Aorta (tissue), 5 donors: ENCODE results near the gene TMCO4. TPM values are rescaled to one million over a fixed set of nuclear protein-coding genes. Genes with fewer than 3 reads are reported as not detected.

Source experiments
- ATAC-seq: fragments of 200-7000 bp; cut with Tn5 transposase; one replicate; pipeline ENCODE4 v1.9.1; 2022; ENCODE audit warnings: moderate library complexity; ENCODE audit not compliant: low FRiP score
- DNase-seq, 2 donors: peaks; one replicate each; pipeline ENCODE4 v3.0.0-alpha.2; 2020
- H3K27ac ChIP-seq, 2 donors: one replicate each; pipeline ENCODE4 v1.5.1; 2013; ENCODE audit warnings: low read length in 2 of 2, mild to moderate bottlenecking in 2 of 2, moderate library complexity in 2 of 2, control low read depth in 1 of 2, inconsistent platforms in 1 of 2, low read depth in 1 of 2
- H3K27me3 ChIP-seq, 2 donors: one replicate each; pipeline ENCODE4 v1.6.1; 2013; ENCODE audit warnings: control low read depth in 1 of 2, low read length in 1 of 2, mild to moderate bottlenecking in 1 of 2, moderate library complexity in 1 of 2; ENCODE audit not compliant: insufficient read depth in 2 of 2, control insufficient read depth in 1 of 2
- H3K36me3 ChIP-seq, 2 donors: one replicate each; pipeline ENCODE4 v1.6.1; 2013; ENCODE audit warnings: control low read depth in 1 of 2, low read length in 1 of 2, mild to moderate bottlenecking in 1 of 2; ENCODE audit not compliant: insufficient read depth in 2 of 2, control insufficient read depth in 1 of 2
- H3K4me1 ChIP-seq, 2 donors: one replicate each; pipeline ENCODE4 v1.6.1; 2013; ENCODE audit warnings: low read length in 2 of 2, control low read depth in 1 of 2, mild to moderate bottlenecking in 1 of 2, moderate library complexity in 1 of 2; ENCODE audit not compliant: insufficient read depth in 2 of 2, control insufficient read depth in 1 of 2
- H3K4me3 ChIP-seq, 2 donors: one replicate each; pipeline ENCODE4 v1.5.1; 2013; ENCODE audit warnings: low read length in 2 of 2, control low read depth in 1 of 2, mild to moderate bottlenecking in 1 of 2
- H3K9me3 ChIP-seq: one replicate; pipeline ENCODE4 v1.6.1; 2013; ENCODE audit warnings: mild to moderate bottlenecking, low read length; ENCODE audit not compliant: control insufficient read depth
- WGBS, 2 donors: extraction: QIAGEN DNeasy Blood & Tissue Kit; methylation state at CpG; one replicate each; pipeline ENCODE4 v1.1.7; 2013; 5-methylcytosine and 5-hydroxymethylcytosine counted together
- intact Hi-C, 2 donors: fragments of 100-400 bp; cut with DNase I; formaldehyde crosslinking; loops; one replicate each; pipeline versions ENCODE4 v1.14.2 to v1.15.0; 2022
- polyA plus RNA-seq, 2 donors: library from polyadenylated mRNA; stranded (reverse); fragments of 200-250 nt; gene quantifications; one replicate each; pipeline ENCODE4 v1.2.3, GENCODE V29; 2013
- total RNA-seq, 2 donors: library from RNA; stranded (reverse); fragmentation: NEBNext Ultra II Directional; extraction: Animal tissue kit (Norgen Biotek cat#: 25700); gene quantifications; one replicate each; pipeline ENCODE4 v1.2.1, GENCODE V29; 2021
- donor health status: healthy with polysubstance abuse.
- donor health status: Bipolar disorder and iron deficiency.
- donor health status: DM: no; HTN: no; CAD: no.
- donor health status: DM: no; HTN: no; CAD: no.
- donor health status: DM: yes; HTN: yes; CAD: no.

Gene TMCO4
- total and polyA plus RNA-seq, 4 donors = 18.7 to 37.1 (median 27.9) TPM

DNA sequence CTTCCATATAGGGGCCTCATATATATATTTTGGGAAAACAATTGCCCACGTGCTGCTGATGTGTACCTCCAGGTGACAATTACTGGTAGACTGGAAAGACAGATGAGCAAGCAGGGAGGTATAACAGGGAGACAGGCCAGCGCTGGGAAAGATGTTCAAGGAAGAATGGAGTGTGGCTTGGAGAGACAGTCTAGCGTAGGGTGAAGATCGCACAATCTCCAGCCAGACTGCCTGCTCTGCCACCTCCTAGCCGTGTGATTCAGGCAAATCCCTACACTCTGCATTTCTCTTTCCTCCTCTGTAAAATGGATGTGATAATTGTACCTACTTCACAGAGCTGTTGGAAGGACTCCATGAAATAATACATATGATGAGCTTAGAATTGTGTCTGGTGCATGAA is 66.1 kb downstream of the TMCO4 start:
- no peaks in the 10 kb centered on the region for H3K9me3 ChIP-seq
- intact Hi-C loops = loop anchor here (1.0 to 2.0 kb wide), 2 partner anchors 17 to 21 kb away; no protein-coding TSS in a partner anchor
- H3K27me3 ChIP-seq = no peaks in the 10 kb centered on the region
- WGBS, 2 donors = 92 to 94% methylated on average over 5 of the region's 5 CpGs
- peaks cover 0 to 3% of the 10 kb centered on the region in 2 donors for H3K4me1 ChIP-seq
- DNase-seq (no peak), ATAC-seq (no peak)
- H3K27ac ChIP-seq = no peak overlapping the region
- H3K36me3 ChIP-seq = no peaks in the 10 kb centered on the region
- H3K4me3 ChIP-seq = no peak overlapping the region

DNA sequence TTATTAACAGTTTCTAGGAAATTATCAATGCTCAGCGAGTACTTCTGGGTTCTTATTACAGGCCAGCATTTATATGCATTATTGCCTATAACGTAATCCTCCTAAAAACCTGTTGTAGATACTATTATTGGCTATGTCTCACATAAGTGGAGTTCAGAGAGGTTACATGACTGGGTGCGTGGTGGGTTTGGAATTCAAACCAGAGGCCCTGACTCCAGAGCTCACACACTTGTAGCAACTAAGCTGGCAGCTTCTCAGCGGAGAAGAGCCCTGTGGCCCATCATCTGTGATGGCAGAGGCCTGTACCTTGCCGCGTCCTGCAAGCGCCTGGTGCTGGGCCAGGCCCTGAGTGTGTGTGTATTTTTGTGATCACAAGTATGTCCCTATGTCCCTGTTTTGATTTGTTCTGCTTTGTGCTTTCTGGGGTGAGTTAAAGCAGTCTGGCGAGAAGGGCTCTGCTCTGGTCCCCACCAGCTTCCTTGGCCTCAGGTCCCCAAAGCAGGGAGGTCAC is 68.3 kb downstream of the TMCO4 start:
- peak overlapping the region in 1 of 2 donors; percentile 22 for H3K27ac ChIP-seq
- H3K4me1 ChIP-seq = no peaks in the 10 kb centered on the region
- ATAC-seq = no peak
- H3K27me3 ChIP-seq = no peaks in the 10 kb centered on the region
- DNase-seq = no peak
- intact Hi-C loops = no loop called here
- 84 to 87% methylated on average over 8 of the region's 8 CpGs for WGBS, 2 donors
- H3K36me3 ChIP-seq = no peaks in the 10 kb centered on the region
- H3K9me3 ChIP-seq = no peaks in the 10 kb centered on the region
- no peak overlapping the region for H3K4me3 ChIP-seq

DNA sequence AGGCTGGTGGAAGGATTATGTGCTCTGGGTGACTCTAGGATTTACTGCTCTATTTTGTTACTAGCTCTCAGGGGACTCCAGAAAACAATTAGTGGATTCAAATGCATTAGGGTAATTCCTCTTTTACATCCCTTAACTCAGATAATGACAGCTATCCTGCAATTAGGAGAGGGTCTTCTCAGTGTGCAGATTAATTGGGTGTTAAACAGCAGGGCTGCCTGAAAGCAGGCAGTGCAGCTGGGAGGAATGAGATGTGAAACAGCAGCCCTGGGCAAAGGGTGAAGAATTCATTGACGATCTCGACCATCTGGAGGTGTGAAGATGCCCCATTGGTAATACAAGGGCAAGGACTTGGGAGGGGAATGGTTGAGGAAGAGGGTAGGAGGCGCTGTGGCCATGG is 68.9 kb downstream of the TMCO4 start:
- intact Hi-C loops = no loop called here
- Histone ChIP-seq H3K27me3 (no peaks in the 10 kb centered on the region), H3K9me3 (no peaks in the 10 kb centered on the region), H3K36me3 (no peaks in the 10 kb centered on the region), H3K27ac (no peak overlapping the region), H3K4me1 (no peaks in the 10 kb centered on the region), H3K4me3 (no peak overlapping the region)
- no peak for ATAC-seq
- WGBS, 2 donors = 88% methylated on average over 3 of the region's 3 CpGs
- no peak for DNase-seq

DNA sequence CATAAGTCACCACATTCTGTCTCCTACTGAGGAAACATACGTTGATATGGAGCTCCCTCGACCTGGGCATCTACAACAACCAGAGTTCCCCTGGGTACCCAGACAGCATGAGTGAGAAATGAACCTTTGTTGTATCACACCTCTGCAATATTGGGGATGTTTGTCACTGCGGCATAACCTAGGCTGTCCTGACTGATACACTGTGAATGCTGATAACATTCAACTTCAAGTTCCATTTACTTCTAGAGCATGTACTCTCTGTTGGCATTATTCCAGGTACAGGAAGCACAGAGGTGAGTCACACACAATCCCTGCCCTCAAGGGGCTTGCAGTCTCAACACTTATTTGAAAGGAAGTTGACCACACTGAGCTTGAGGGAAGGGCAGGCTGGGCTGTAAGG is 69.5 kb downstream of the TMCO4 start:
- no peaks in the 10 kb centered on the region for H3K4me1 ChIP-seq
- H3K27me3 ChIP-seq = no peaks in the 10 kb centered on the region
- H3K4me3 ChIP-seq = no peak overlapping the region
- no peaks in the 10 kb centered on the region for H3K36me3 ChIP-seq
- ATAC-seq = no peak
- 98% methylated on average over 3 of the region's 3 CpGs for WGBS, 2 donors
- no peak for DNase-seq
- intact Hi-C loops = no loop called here
- no peak overlapping the region for H3K27ac ChIP-seq
- H3K9me3 ChIP-seq = no peaks in the 10 kb centered on the region

DNA sequence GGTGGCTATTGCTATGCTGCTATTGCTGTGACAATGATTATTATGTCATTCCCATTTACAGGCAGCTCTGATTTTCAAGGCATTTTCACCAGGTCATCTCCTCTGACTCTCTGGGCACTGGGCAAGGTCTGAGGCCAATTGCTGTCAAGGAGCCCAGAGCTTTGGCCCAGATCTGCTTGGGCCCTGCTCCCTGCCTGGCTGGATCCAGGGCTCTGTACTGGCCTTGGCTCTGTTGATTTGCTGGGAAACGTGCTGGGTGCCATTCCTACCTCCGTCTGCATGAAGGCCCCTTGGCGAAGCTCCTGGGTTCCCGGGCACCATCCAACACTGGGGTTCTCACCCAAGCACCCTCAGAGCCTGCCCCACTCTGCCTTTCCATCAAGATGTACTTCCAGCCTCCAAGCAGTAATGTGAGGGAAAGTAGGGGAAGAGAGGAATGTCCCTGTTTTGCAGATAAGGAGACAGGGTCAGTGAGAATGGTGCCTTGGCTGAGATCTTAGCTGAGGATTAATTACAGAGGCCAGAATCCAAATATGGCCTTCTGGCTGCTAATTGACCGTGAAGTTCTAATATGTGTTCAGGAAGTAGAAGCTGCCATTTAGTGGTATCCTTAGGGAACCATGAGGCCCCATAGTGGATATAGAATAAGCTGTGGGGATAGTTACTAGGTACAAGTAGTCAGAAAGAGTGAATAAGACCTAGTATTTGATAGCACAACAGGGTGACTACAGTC is 71.1 kb downstream of the TMCO4 start:
- ATAC-seq (peak; percentile 57), DNase-seq (no peak)
- no peaks in the 10 kb centered on the region for H3K27me3 ChIP-seq
- 5 to 11% methylated on average over 5 of the region's 5 CpGs for WGBS, 2 donors
- intact Hi-C loops = loop anchor here (5.0 kb wide), 2 partner anchors 34 to 39 kb away; no protein-coding TSS in a partner anchor
- no peak overlapping the region for H3K4me3 ChIP-seq
- no peaks in the 10 kb centered on the region for H3K4me1 ChIP-seq
- H3K27ac ChIP-seq = peak overlapping the region in 1 of 2 donors; percentile 86
- no peaks in the 10 kb centered on the region for H3K9me3 ChIP-seq
- H3K36me3 ChIP-seq = no peaks in the 10 kb centered on the region

DNA sequence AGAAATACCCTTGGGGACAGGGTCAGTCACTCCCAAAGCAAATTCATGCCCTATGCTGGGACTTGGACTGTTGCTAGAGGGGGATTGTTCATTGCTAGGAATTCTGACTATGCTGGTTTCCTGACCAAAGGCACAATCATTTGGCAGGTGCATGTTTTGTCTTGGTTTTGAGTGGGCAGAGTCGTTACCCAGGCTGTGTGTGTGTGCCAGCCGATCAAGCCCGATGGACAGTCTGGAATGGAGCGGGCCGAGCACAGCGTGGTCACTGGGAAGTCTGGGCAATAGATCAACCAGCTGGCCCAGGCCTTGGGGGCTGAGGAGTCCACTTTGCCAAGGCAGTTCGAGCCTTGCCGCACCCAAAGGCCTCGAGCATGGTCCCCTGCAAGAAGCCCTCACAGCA is 74.1 kb downstream of the TMCO4 start:
- no peaks in the 10 kb centered on the region for H3K27me3 ChIP-seq
- ATAC-seq (peak; percentile 55), DNase-seq (peak in 1 of 2 donors; percentile 63)
- H3K27ac ChIP-seq = peak overlapping the region; percentile 6 to 76
- H3K4me3 ChIP-seq = no peak overlapping the region
- H3K36me3 ChIP-seq = no peaks in the 10 kb centered on the region
- intact Hi-C loops = loop anchor here (5.0 kb wide), 2 partner anchors 37 to 42 kb away; no protein-coding TSS in a partner anchor
- no peaks in the 10 kb centered on the region for H3K9me3 ChIP-seq
- H3K4me1 ChIP-seq = no peaks in the 10 kb centered on the region
- WGBS, 2 donors = 5 to 16% methylated on average over 9 of the region's 9 CpGs

DNA sequence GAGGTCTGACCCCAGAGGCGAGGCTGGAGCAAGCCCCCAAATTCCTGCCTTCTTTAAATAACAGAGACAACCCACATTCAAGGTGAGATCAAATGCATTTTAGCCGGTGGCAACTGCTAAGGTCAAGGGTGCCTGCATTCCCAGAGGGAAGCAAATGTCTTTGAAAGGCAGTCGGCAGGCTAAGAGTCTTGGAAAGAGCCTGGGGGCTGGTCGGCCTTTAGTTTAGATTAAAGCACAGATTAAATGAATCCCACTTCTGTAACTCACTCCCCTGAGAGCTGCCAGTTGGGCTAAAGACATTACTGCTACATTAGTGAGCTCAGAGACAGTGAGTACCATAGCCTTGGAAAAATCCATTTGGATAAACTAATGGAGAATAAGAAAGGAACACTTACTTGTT is 75.8 kb downstream of the TMCO4 start:
- no peaks in the 10 kb centered on the region for H3K9me3 ChIP-seq
- H3K27me3 ChIP-seq = no peaks in the 10 kb centered on the region
- H3K4me1 ChIP-seq = no peaks in the 10 kb centered on the region
- no peak overlapping the region for H3K4me3 ChIP-seq
- no peak overlapping the region for H3K27ac ChIP-seq
- no peaks in the 10 kb centered on the region for H3K36me3 ChIP-seq
- DNase-seq = no peak
- ATAC-seq = no peak
- WGBS, 2 donors = 74 to 75% methylated on average over 4 of the region's 4 CpGs
- intact Hi-C loops = no loop called here

DNA sequence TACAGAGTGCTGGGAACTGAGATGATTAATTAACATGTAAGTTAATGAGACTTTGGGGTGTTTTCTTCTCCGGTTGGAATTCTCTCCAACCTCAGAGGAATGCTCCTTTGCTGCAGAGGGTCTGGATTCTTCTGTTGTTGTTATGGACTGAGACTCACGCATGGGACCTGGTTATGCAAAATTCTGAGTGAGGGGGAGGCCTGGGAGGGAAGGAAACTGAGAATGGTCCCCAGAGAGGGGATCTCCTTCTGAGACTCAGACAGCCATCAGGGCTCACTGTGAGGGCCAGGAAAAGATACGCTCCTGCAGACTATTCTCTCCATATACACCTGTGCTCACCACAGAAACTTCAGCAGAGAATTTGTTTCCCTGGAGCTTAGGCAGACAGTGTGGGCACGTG is 78.7 kb downstream of the TMCO4 start:
- DNase-seq (no peak), ATAC-seq (no peak)
- intact Hi-C loops = no loop called here
- Histone ChIP-seq H3K36me3 (no peaks in the 10 kb centered on the region), H3K4me3 (no peak overlapping the region), H3K9me3 (no peaks in the 10 kb centered on the region), H3K27ac (no peak overlapping the region), H3K4me1 (no peaks in the 10 kb centered on the region), H3K27me3 (no peaks in the 10 kb centered on the region)
- WGBS, 2 donors = 83 to 84% methylated on average over 4 of the region's 4 CpGs

DNA sequence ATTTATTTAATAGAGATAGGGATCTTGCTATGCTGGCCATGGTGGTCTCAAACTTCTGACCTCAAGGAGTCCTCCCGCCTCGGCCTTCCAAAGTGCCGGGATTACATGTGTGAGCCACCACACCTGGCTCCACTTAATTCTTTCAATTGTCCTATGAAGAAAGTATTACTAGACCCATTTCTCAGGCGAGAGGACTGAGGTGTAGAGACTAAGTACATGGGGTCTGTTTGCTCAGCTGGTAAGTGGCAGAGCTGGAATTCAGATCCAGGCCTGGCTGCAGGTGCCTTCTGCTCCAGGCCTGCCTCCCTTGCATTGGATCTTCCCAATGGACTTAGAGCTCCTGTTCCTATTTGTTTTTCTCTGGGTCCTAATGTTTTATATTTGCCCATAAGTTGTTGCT is 79.5 kb downstream of the TMCO4 start:
- H3K36me3 ChIP-seq = no peaks in the 10 kb centered on the region
- H3K9me3 ChIP-seq = no peaks in the 10 kb centered on the region
- no peaks in the 10 kb centered on the region for H3K27me3 ChIP-seq
- WGBS, 2 donors = 99% methylated on average over 4 of the region's 4 CpGs
- no peaks in the 10 kb centered on the region for H3K4me1 ChIP-seq
- intact Hi-C loops = no loop called here
- no peak for ATAC-seq
- no peak for DNase-seq
- H3K27ac ChIP-seq = no peak overlapping the region
- no peak overlapping the region for H3K4me3 ChIP-seq
